ENCODE measurements around the gene DIPK2A.
A peak's percentile ranks its signal among the peaks of the same experiment; 100 is the strongest.

The DIPK2A gene, protein sequence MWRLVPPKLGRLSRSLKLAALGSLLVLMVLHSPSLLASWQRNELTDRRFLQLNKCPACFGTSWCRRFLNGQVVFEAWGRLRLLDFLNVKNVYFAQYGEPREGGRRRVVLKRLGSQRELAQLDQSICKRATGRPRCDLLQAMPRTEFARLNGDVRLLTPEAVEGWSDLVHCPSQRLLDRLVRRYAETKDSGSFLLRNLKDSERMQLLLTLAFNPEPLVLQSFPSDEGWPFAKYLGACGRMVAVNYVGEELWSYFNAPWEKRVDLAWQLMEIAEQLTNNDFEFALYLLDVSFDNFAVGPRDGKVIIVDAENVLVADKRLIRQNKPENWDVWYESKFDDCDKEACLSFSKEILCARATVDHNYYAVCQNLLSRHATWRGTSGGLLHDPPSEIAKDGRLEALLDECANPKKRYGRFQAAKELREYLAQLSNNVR

DNA sequence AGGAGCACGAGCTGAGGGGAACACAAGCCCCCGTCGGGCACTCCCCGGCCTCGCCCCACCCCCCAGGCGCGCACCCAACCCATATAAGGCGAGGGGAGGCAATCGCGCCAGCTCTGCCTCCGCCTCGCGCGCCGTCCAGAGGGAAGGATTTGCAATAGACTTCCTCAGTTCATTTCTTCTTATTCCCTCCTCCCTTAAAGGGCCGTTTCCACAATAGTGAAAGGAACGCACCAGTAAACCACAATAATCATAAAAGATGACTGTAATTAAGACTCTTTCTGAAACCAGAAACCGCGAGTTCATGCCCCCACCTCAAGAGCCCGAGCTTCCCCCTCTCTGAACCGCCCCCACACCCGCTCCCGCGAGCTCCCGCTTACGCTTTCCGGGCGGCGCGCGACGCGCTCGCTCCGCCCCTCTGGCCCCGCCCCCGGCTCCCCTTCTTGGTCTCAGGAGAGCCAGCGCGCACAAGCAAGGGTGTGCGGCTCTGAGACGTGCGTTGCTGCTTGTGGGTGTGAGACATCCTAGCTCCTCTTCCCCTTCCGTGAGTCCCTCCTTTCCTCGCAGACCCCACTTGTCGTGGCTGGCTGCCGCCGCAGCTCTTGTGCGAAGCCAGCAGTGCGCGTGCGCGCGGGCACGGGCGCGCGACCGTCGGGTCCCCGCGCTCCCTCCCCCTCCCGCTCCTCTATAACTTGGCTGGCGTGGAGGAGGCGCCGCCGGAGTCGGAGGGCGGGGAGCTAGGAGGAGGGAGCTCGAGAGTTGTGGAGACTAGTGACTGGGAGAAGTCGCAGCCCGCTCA, at the start of gene DIPK2A:
DIPK2A (plus strand) TSS at position 465 of the 796 bp plus-strand sequence. CDS start 510 bp downstream, outside the sequence.
- peak; percentile 91 for DNase-seq (ENCODE audit: low spot score)

DNA sequence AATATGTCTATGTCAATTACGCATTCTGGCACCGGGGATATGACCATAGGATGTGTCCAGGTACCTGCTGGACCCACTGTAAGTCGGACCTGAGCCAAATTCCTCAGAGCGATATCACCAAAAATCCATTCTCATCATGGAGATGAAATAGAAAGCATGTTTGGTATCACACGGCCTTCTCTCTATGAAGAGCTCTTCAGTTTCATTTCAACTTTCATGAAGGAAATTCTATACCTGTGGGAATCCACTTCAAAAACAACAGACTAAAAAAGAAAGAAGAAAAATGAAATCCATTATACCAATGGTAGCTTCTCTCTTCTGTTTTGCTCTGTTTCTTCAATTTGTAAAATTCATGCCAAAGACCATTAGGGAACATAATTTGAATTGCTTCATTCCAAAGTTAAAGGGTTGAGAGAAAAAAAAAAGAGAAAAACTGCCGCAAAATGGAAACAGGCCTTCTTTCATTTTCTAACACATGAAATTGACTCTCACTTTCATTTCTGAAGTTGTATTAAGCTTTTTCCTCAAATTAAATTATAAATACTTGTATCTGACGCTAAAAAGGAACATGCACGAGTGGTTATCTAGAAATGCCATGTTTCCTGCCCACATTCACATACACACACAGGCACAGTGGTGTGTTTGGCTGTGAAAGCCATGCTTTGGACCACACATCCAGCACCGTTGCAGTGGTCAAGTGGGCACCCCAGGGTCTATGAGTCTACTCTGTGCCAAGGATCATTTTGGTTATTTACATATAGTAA, 46.9 kb upstream of the DIPK2A start:
- DNase-seq (ENCODE audit: low spot score): peak; percentile 27

DNA sequence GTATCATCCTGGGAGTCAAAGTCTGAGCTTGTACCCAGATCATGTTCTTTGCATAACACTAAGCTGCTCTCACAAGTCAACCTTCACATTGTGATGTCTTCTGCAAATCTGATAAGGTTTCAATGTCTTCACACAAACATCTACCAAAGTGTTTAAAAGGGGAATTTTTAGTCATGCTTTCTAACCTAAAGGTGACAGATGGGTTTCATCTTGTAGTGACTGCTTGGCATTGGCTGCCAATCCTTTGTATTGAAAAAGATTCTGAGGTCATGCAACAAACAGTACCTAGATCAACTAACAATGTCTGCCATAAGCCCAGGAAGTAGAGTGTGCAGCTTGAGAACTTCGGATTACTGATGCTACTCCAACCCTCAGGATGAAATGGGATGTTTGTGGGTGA, 43.6 kb upstream of the DIPK2A start:
- DNase-seq (ENCODE audit: low spot score): no peak

DNA sequence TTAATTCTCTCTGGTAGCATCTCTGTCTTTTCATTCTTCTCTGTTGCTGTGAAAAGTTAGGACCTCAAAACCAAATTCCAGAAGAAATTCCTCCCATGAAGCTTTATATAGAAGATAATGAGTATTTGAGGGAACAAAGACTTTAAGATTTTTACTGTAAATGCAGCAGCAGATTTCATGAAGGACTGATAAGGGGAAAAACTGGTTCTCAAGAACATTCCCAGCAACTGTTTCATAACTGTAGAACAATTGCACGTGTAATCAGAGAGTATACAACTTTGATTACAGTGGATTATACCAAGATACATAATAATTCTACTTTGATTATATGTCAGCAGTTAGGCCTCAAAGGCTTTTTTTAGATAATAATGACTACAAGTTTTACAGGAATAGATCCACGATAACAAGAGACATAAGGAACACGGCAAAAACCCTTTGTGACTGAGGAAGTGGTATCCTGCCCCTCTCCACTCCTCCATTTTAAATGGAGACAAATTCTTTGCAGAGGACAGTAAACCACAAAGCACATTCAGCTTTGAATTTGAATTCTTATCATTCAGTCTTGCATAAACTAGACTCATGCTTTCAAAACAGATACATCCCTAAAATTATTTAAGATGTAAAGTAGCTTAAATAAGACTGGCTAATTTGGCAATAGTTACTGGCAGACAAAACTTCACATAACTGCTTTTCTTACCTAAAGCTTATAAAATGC, 42.9 kb upstream of the DIPK2A start:
- DNase-seq (ENCODE audit: low spot score): no peak

DNA sequence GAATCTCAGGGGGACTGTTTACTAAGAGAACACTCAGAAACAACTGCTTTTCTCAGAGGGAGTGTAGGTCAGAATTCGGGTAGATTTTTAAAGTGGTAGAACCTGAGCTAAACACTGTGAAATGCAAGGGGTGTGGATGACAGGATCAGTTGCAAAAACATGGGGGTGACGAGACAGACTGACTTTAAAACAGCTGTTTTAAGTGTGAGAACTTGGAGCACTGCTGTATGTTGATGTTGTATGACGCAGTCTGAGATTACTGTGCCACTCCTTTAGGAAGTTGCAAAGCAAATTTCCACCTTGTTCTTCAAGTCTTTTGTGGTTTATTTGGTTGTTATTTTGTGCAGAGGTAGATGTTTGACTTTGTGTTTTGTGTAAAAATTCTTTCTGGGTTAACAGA, 36.8 kb upstream of the DIPK2A start:
- no peak for DNase-seq (ENCODE audit: low spot score)

DNA sequence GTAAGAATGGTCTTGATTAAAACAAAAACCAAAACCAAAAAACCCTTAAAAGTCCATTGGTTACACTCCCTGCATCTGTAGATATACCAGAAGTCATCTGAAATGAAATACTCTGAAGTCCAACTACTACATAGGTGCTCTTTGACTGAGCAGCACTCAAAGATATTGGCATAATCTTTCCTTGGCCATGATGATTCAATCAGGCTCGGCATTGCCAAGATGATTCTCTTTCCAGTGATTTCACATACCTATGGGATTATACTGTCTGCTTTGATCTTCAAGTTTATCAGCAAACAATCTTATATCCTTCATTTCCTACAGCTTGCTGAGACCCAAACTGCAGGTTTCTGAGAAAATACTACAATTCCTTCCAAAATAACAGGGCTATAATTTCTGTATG, 35.9 kb upstream of the DIPK2A start:
- no peak for DNase-seq (ENCODE audit: low spot score)

DNA sequence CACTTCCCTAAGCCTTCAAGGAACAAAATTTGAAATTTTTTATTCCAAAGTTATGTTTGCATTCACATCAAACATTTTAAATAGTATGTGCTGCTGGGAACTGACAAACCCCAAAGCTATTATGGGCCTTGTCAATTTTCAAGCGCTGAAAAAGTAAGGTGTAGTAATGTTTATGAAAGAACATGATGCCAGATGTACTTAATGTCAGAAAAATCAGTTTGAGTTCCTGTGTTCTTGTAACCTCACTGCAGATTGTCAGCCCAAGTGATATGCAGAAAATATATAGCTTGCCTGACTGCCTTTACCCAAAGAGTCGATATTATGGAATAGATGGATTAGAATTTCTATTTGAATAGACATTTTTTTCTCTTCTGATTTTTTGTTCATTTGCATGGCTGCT, 20.8 kb upstream of the DIPK2A start:
- DNase-seq (ENCODE audit: low spot score): no peak

DNA sequence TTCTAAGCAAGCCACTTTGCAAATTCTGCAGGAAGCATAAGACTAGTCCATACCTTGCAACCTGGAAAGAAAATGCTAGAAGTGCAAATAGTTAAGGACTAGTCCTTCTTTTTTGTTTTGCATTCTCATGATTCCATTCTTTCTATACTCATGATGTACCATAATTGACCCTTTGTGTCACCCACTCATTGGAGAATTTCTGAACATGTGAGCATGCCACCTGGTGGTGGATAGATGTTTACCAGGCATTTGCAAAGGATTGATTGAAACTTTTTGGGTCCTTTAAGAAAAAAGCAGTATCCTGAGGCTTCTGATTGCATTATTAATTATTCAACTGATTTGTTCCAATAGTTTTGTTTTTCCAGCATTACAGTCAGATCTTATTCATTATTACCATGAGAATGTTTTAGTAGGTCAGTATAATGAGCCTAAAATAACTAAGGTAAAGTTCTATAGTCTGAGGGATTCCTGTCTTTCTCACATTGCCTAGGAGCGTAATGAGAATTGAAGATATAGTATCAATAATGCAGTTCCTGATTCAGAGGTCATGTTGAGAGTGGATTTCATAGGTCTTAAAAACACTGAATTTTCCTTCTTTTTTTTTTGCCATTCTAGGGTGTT, 20.2 kb upstream of the DIPK2A start:
- peak; percentile 30 for DNase-seq (ENCODE audit: low spot score)

DNA sequence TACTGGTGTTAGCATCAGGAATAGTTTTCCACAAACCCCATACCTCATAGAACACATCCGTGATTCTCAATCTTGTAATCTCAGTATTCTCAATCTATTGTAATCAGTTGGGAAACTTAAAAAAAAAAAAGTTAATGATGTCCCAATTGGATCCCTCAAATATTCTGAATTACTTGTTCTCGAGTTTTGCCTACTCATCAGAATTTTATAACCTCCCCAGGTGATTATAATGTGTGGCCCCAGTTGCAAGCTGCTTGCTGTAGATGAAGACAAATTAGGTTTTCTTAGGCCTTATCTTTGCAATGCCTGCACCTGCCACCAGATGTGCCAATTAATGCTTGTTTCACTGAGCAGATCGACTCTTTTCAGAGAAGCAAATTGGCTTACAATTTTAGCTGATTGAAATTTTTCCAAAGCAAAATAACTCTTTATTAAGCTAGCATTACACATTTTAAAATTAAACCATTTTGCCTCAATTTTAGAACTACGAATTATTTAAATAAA, 19.0 kb upstream of the DIPK2A start:
- no peak for DNase-seq (ENCODE audit: low spot score)

DNA sequence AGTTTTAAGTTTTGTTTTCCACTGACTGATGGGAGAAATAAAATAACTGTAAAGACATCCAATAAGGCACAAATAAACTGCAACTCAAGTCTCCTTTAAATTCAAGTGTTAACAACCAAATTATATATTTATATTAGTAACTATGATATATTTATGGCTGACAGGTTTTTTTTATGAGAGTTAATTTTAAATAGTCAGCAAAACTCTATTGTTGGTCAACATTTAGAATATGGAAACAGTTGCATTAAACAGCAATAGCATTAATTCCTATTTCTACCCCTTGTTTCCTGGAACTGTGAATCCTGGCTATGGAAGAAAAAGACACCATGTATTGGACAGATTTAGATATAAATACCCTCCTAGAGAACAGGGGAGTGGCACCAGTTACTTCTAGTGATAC, 16.5 kb upstream of the DIPK2A start:
- no peak for DNase-seq (ENCODE audit: low spot score)

DNA sequence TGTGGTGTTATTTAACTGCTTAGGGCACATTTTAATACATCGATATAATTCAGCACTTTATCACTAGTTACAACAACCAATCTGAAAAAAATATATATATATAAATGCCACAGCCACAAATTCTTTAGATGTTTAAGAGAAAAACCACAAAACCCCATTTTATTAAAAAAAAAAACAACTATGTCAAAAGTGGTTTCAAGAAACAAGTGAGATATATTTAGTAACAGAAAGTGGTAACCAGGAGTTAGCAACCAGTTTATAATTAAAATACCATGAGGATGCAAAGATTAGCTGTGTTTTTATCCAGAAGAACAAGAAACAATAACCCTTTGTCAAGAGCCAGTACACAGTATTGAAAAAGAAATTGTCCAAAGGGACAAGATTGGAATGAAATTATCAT, 14.8 kb upstream of the DIPK2A start:
- no peak for DNase-seq (ENCODE audit: low spot score)

DNA sequence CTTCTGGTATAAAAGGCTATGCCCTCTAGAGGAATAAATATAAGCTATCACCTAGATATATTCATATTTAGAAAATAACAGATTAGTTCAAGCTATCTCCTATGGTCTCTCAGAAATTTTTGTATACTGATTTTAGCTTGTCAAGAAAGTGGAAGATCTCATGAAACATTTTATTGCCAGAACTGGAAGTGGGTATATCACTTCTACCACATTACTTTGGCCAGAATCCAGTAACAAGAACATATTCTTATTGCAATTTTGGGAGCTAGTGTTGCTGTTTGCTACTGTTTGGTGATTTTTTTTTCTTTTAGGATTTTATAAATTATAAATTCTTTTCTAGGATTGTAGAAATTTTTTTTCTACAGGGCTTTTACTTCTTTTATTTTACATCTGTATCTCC, 14.2 kb upstream of the DIPK2A start:
- DNase-seq (ENCODE audit: low spot score): no peak

DNA sequence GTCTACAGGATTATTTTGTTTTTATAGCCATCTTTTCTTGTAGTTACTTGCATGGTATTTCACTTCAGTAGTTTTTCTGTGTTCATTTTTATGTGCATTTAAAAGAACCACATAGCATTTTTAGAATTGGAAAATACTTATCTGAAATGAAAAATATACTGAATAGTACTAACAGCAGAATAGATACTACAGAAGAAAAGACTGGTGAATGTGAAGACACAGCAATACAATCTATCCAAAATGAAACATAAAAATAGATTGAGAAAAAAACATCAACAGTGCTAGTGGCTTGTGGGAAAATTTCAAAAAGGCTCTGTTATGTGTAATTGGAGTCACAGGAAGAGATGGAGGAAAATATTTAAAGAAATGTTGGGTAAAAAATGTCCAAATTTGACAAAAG, 12.7 kb upstream of the DIPK2A start:
- no peak for DNase-seq (ENCODE audit: low spot score)

DNA sequence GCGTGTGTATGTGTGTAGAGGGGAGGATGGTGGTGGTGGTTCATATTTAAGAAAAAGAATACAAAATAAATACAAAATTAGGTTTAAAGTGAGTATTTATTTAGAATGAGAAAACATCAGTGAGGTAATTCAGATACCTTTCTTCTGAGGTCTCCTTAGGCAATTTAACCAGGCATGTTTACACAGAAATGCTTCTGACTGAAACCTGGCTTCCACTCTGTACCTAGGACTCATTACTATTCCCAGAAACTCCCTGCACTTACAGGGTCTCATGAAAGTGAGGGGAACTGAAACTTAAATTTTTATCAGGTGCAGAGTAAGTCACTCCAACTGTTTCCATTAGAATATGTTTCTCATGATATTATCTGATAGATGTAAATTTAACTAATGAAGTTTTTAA, 10.3 kb upstream of the DIPK2A start:
- DNase-seq (ENCODE audit: low spot score): no peak

DNA sequence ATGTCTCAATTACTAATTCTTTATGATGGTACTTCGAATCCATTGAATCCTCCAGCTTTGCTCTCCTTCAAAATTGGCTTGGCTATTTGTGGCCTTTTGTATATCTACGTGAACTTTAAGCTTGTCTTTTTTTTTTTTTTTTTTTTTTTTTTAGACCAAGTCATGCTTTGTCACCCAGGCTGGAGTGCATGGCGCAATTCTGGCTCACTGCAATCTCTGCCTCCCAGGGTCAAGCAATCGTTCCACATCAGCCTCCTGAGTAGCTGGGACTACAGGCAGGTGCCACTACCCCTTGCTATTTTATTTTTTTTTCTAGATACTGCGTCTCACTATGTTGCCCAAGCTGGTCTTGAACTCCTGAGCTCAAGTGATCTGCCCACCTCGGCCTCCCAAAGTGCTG, 7.7 kb upstream of the DIPK2A start:
- DNase-seq (ENCODE audit: low spot score): no peak

DNA sequence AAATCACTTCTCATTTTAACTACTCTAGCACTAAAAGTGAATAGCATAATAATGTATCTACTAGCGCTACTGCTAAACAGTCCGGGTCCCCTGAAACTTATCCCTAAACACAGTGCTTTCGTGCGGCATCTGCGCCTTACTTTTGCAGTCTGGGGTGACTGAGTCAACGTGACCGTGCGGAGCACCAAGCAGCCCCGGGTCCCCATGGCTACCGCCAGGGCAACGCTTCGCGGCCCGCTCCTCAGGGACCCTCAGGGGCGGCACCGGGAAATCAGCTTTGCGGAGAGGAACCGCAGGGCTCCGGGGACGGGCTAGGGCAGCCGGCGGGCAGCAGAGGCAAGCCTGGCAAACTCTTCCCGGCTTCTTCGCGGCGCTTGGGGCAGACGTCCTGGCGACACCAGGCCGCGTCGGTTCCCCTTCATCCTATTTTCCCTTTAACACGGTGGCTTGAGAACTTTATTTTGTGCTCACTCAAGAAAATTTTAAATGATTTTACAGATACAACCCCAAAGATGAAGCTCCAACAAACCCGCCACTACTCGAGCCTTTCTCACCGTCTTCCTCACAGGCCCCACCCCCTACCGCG, 757 bp upstream of the DIPK2A start:
- peak; percentile 63 for DNase-seq (ENCODE audit: low spot score)

DNA sequence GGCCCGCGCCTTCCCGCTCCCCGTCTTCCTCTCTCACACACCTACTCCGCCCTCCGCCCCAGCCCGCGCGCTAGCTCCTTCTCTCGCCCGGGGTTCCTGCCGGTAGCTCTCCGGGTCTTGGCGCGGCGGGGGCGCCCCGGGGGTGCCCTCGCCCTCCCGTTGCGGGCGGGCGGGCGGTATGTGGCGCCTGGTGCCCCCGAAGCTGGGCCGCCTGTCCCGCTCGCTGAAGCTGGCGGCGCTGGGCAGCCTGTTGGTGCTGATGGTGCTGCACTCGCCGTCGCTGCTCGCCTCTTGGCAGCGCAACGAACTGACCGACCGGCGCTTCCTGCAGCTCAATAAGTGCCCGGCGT, 507 bp downstream of the DIPK2A start:
- DNase-seq (ENCODE audit: low spot score): no peak

DNA sequence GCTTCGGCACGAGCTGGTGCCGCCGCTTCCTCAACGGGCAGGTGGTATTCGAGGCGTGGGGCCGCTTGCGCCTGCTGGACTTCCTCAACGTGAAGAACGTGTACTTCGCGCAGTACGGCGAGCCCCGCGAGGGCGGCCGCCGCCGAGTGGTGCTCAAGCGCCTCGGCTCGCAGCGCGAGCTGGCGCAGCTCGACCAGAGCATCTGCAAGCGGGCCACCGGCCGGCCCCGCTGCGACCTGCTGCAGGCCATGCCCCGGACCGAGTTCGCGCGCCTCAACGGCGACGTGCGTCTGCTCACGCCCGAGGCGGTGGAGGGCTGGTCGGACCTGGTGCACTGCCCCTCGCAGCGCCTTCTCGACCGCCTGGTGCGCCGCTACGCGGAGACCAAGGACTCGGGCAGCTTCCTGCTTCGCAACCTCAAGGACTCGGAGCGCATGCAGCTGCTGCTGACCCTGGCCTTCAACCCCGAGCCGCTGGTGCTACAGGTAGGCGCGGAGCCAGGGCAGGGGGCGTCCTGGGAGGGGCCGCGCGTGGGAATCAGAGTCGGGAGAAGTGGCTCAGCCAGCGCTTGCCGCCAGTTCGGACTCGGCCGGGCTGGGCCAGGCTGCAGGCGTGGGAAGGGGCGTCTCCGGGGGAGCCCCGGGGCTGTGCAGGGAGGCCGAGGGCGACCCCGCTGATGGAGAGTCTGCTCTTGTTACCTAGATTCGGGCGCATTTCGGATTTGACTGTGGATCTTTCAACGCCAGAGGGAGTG, 1.1 kb downstream of the DIPK2A start:
- peak; percentile 61 for DNase-seq (ENCODE audit: low spot score)

DNA sequence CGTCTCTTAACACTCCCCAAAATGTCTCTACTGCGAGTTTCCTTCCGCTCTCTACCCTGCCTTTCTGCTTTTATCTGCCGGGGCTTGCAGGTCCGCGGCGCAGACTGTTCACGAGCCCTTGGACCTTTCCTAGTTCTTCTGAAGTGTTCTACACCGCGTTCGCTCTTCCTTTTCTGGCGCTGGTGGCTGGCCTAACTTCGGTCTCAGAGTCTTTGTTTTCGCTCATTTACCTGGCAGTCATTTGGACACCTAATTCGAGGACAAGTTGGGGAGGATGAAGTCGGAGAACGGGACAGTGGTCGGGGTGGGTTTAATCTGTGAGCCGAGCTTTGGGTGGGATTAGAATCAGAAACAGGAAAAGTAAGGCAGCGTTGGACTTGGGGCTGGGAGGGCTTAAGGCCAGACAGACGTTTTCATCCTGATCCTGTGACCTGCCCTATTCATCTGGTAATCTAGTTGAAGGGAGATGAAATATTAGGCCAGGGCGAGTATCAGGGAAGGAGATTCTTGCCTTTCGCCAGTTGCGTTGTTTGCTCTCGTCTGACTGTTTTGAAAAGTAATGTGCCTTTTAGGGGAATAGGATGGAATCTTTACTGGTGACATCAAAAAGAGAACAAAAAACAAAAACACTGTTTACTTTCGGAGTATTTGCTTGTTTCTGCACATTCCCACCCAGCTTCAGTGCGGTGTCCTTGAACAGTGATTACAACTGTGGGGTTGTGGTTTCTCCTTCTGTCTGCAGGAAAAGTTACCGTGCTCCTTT, 1.8 kb downstream of the DIPK2A start:
- peak; percentile 72 for DNase-seq (ENCODE audit: low spot score)

Measured in germinal center (tissue), 1 donor.